Measurements from ENCODE around the gene PDZRN4. TPM values are rescaled to one million over a fixed set of nuclear protein-coding genes. Genes with fewer than 3 reads are reported as not detected.
"Not testable (repeated sequence)": the region's sequence is repeated elsewhere in the genome, so short reads cannot be mapped to it uniquely, and the experiment has no call there.

The PDZRN4 gene
- total RNA-seq, 1 donor from 2014 or later, result not detected

DNA sequence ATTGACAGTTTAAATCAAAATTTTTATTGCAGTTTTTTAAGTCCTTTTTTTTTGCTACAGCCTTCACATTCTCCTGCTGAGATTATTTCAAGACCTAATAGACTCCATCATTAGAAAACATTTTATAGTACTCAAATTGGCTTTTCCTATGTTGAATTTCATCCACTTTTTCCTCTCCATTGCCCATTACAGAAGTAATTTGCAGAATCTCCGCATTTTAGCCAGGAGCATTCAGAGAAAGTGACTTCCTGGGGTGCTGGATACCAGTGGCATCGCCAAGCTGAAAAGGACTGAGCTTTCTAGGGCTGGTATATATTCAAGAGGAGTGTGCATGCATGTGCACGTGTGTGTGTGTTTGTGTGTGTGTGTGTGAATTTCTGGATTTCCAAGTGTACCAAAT is 340.8 kb downstream of the PDZRN4 start:
- intact Hi-C loops (cut with DNase I), result no loop called here
- no peak for DNase-seq (ENCODE audit: low spot score)

DNA sequence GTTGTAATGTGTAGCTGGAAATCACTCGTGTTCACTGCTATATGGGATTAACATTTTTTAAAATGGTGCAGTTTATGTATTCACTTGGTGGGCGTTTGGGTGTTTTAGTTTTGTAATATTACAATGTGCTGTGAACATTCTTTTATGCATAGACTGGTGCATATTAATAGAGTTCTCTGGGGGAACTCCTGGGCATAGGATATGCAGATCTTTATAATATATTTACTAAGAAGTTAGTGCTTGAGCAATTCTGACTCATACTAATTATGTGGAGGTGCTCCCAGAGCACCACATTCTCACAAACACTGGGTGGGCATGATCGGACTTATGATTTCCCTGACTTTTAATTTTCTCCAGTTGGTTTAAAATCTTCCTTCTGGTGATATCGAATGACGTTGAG is 342.3 kb downstream of the PDZRN4 start:
- intact Hi-C loops (cut with DNase I), result no loop called here
- no peak for DNase-seq (ENCODE audit: low spot score)

DNA sequence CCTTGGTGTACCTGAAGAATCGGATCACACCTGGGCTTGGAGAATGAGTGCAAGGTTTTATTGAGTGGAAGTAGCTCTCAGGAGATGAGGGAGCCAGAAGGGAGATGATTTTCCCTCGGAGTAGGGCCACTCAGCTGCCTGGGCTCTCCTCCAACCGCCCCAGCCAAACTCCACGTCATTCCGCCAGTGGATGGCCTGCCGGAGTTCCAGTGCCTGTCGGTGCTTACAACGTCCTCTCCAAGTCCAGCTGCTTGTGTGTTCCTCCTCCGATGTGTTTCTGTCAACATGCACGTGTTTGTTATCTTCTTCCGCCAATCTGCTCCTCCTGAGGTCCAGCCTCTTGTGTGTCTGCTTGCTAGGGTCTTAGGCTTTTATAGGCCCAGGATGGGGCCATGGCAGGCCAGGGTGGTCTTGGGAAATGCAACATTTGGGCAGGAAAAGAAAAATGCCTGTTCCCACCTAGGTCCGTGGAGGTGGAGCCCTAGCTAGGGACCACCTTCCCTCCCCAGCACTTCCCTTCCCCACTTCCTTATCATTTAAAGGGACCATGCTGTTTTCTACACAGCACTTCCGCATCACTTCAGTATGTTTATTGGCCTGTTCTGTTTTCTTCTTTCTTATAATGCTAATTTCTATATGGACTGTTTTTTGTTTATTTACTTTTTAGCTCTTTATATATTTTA is 343.2 kb downstream of the PDZRN4 start:
- intact Hi-C loops (cut with DNase I), result no loop called here
- no peak for DNase-seq (ENCODE audit: low spot score)

DNA sequence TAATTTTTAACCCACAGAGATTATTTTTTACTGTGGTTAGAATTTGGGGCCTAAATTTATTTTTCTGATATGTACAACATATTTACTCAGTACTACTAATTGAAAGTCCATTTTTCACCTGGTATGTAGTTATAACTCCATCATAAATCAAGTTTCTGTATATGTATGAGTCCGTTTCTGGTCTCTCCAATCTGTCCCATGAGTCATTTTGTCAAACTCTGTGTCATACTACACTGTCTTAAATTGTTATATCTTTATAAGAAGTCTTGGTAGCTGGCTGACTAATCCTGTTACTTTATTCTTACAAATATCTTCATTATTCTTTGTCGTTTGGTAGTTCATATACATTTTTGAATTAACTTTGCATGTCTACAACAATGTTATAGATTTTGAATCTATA is 344.0 kb downstream of the PDZRN4 start:
- intact Hi-C loops (cut with DNase I), result no loop called here
- DNase-seq (ENCODE audit: low spot score), result no peak

DNA sequence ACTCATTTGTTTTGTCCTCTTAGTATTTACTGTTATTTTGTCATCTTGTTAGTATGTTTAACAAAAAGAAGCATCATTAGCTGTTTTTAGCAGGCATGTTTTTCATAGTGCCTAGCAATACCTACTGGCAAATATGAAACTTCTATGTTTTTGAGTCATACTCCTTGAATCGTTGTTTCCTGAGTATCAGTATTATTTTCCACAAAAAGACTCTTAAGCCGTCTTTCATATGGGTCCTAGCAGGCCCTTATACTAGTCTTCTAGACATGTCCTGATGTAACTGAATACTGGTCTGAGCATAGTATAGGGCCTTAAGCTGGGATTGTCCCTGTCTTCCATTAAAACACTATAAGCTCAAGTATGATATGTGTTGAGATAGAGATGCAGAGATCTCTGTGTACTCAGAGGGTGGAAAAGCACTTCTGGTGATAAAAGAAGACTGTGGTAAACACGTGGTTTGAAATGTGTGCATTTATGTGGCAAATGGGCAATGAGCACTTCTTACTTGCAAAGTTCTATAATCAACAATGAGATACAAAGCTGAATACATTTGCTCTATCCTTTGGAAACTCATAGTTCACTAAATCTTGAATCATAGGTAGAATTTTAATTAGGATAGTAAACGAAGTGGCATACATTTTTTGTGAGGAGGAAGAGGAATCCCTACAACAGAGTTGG is 348.8 kb downstream of the PDZRN4 start:
- no peak for DNase-seq (ENCODE audit: low spot score)
- intact Hi-C loops (cut with DNase I), result no loop called here

DNA sequence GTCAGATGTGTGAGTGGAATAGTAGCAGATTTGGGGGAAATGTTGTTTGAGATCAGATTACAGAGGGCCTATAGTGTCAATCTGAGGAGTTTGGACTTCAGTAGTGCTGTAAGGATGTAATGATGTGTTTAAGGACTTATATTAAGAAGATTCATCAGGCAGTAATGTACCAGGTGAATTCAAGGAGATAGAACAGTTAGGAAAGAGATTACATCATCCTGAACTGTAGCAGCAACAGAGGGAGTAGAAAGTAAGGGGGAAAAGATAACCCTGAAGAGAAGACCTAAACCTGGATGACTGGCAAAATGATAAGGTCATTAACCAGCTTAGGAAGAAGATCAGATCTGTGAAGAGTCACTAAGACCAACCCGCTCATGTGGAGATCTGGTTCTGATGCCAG is 349.4 kb downstream of the PDZRN4 start:
- no peak for DNase-seq (ENCODE audit: low spot score)
- intact Hi-C loops (cut with DNase I), result no loop called here

DNA sequence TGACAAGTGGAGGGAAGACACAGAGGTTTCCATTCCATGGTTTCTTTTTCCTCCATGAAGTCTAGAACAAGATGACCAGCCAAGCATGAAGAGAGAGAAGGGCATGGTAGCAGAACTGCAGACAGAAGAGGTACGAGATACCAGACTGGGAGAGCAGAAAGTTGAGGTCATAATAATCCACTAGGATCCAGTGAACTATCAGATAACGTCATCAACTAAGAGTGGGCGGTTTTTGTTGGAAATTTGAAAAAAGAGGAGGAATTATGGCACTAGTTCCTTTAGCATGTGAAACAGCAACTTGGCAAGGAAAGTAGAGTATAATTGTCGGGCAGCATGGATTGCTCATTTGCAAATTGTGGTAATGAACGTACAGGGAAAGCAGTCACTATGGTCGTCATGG is 357.6 kb downstream of the PDZRN4 start:
- intact Hi-C loops (cut with DNase I), result no loop called here
- DNase-seq (ENCODE audit: low spot score), result no peak

DNA sequence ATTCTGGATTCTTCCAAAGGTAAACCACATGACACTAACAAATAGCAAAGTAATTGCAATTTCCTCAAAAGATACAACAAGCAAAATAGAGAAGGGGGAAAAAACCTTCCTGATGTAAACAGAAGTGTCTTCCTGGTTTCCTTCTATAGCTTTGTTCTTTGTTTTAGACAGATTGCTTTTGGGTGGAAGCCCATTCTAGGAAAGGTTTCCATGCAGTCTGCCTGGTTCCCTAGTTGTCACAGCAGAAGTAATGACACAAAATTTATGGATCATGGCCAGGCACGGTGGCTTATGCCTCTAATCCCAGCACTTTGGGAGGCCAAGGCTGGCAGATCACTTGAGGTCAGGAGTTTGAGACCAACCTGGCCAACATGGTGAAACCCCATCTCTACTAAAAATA is 359.0 kb downstream of the PDZRN4 start:
- intact Hi-C loops (cut with DNase I); DNase-seq (ENCODE audit: low spot score): not testable (repeated sequence)

DNA sequence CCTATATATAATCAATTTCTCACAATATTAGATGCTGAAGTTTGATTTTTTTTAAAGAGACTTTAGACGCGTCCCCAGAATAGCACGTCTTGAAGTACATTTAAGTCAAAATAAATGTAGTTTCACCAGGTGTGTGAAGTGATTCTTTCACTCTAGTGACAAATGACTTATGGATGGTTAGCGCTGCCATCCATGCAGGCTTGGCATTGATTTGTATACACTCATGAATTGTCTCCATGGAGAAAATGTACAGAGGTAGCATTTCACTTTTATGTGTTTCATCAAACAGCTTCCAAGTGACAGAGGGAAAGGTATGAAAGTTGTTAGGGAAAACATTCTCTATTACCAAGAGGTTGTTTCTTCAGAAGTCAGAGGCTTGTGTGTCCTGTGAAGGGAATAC is 360.8 kb downstream of the PDZRN4 start:
- no peak for DNase-seq (ENCODE audit: low spot score)
- intact Hi-C loops (cut with DNase I), result no loop called here

DNA sequence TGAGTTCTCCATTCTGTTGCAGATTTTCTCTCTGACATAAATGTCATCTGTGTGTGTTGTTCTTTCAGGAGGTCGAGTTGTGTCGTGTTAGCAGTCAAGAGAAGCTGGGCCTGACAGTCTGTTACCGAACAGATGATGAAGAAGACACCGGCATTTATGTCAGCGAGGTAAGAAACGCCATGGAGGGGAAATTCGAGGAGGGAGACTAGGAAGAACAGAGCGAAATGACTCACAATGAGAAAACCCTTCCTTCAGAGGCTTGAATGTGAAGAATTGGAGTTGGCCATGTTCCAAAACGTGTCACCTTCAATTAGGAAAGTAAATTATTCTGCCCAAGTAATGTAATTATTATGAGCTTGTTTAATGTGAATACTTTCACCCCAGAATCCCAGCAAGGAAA is 364.5 kb downstream of the PDZRN4 start:
- no peak for DNase-seq (ENCODE audit: low spot score)
- intact Hi-C loops (cut with DNase I), result no loop called here

DNA sequence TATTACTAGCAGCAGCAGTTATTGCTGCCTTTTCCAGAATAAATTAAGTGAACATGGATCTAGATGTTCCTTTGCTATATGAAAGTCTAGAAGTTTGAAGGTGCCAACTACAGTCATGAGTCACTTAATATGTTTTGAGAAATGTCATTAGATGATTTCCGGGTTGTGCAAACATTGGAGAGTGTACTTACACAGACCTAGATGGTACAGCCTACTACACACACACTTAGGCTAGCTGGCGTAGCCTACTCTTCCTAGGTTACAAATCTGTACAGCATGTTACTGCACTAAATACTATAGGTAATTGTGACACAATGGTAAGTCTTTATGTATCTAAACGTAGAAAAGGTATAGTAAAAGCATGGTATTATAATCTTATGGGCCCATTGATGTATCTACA is 368.1 kb downstream of the PDZRN4 start:
- intact Hi-C loops (cut with DNase I), result no loop called here
- DNase-seq (ENCODE audit: low spot score), result no peak

DNA sequence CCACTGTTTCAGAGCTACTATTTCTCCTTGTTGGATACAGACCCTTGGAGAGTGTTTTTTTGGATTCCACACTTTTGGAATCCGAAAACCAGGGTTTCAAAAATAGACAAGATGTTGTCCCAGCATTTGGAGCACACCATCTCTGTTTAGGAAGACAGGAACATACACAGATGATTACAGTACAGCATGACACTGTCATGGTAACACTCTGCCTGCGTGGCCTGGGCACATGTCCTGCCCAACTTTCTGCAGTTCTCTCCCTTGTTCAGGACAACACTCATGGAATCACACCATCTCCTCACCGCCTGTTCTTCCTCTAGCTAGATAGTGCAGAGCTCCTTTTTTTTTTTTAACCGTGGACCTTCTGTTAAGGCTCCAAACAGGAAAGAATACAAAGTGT is 369.2 kb downstream of the PDZRN4 start:
- intact Hi-C loops (cut with DNase I), result no loop called here
- DNase-seq (ENCODE audit: low spot score), result no peak

DNA sequence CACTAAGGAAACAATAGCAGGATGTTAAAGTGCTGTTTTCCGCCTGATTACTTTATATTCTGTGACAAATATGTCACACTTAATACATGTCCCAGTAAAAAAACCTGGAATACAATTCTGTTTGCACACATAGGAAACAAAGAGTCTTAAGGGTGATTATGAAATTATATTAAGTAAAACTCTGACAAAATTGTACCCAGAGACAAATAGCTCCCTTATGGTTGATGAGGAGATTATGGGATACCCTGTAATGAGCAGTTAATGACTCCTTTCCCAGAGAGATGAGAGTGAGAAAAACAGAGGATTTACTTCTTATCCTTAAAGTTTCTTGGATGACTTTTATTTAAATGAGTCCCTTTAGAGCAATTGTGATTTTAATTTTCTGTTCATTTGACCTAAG is 370.6 kb downstream of the PDZRN4 start:
- no peak for DNase-seq (ENCODE audit: low spot score)
- intact Hi-C loops (cut with DNase I), result no loop called here

DNA sequence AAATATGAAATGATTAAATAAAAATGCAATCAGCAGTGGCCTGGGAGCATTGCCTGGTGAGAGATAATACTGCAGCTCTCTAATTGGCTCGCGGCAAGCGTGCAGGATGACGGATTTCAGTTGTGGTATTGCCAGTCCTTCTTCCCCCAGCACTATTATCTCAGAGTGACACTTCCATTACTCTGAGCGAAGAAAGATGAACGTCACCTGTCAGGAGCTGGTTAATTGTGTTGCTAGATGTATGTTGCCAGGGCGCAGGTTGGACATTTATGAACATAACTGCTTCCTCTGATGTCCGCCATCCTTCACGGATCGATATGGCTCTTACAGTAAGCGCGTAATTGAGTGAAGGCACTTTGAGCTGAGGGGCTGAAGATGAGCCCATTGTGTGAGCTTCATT is 374.9 kb downstream of the PDZRN4 start:
- DNase-seq (ENCODE audit: low spot score), result no peak
- intact Hi-C loops (cut with DNase I), result no loop called here

DNA sequence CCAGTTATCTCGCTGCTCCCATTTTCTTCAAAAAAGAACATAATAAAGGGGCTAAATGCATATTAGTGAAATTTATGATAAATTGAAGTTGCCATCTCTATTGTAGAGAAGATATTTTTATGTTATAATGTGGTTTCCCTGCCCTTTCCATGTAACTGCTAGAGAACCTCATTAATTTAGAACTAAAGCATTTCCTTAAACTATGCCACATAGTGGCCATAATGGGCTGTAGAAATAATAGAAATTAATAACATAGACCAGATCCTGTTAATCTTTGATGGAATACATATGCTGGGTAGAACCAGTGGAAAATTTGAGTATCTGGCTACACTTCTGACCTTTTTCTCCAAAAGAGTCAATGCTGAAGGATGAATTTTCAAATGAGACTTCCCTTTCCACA is 376.7 kb downstream of the PDZRN4 start:
- intact Hi-C loops (cut with DNase I), result no loop called here
- no peak for DNase-seq (ENCODE audit: low spot score)

DNA sequence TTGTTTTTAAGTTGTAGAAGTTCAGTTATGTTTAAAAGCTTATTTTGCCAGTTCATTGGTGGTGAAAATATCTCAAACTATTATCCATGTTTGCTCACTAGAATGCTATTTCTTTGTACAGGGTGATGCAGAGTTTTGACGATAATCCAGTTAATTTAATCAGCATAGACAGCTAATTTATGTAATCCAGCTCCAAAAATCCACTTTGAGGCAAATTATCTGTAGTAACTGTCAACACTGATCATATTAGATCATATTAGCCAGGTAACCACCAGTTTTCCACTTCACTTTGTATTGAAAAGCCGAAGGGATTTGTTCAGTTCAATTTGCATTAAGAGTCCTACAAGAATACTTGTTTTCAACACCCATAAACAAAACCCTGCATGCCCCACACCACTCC is 378.6 kb downstream of the PDZRN4 start:
- no peak for DNase-seq (ENCODE audit: low spot score)
- intact Hi-C loops (cut with DNase I), result no loop called here

DNA sequence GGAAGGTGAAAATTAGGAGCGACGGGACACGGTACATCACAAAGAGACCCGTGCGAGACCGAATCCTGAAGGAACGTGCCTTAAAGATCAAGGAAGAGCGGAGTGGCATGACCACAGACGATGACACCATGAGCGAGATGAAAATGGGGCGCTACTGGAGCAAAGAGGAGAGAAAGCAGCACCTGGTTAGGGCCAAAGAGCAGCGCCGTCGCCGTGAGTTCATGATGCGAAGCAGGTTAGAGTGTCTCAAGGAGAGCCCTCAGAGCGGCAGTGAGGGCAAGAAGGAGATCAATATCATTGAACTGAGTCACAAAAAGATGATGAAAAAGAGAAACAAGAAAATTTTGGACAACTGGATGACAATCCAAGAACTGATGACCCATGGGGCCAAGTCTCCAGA is 385.3 kb downstream of the PDZRN4 start:
- intact Hi-C loops (cut with DNase I), result no loop called here
- DNase-seq (ENCODE audit: low spot score), result no peak

DNA sequence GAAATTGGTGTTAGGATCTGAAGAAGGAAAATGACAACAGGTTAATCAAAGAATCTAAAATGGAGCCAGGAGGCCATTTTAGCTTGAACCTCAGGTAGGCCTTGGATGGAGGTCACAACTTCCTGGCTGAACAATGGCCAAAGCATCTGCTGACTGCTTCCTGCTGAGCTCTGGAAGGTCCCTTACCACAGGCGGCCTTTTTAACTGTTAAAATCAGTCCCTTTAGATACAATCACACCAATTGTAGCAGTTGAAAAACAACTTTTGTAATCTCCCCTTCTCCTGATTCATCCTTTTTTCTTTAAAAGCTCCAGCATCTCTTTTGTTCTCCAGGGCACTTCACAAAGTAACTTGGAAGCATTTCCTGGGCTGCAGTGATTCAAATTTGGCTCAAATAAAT is 388.8 kb downstream of the PDZRN4 start:
- no peak for DNase-seq (ENCODE audit: low spot score)
- intact Hi-C loops (cut with DNase I), result no loop called here

DNA sequence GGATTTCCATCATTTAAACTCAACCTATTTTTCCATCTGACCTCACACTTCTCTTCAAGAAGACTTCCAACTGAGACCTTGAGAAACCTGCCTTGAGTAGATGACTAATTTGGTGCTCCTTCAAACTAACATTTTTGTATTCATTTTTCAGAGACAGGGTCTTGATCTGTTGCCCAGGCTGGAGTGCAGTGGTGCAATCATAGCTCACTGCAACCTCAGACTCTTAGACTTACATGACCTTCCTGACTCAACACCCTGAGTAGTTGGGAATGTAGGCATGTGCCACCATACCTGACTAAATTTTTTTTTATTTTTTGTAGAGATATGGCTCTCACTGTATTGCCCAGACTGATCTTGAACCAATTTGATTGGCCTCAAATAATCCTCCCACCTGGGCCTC is 389.9 kb downstream of the PDZRN4 start:
- no peak for DNase-seq (ENCODE audit: low spot score)
- intact Hi-C loops (cut with DNase I), result no loop called here

DNA sequence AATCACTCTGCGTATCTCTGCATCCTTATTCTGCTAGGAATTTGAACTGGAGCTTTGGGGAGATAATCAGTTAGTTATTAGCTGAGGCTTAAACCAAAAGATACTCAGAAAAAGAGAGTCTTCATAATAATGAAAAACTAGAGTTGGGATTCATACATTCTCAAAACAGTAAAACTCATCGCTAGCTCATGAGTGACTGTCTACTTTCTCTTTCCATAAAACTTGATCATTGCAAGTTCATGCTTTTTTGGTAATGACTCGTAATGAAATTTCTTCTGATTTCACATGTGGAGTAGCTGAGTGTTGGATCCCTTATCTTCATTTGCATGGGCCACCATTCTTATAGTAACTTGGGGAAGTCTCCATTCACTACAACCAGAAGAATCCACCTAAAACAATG is 397.7 kb downstream of the PDZRN4 start:
- DNase-seq (ENCODE audit: low spot score), result no peak
- intact Hi-C loops (cut with DNase I), result no loop called here

DNA sequence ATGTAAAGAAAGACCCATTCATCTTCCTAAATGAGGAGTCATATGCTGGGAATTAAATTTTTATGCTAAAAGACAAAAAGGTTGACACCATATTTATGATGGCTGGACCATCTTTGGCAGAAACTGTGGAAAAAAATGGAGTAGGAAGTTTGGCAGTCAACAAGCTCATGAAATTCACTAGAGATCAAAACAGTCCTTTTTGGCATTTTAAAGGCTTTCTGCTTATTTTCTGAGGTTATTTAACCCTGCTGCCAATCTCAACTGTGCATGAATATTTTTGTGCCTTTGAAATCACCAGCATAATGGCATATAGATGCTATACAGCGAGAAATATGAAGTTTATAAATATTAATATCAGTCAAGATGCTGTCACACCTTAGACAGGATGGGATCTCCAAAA is 399.5 kb downstream of the PDZRN4 start:
- intact Hi-C loops (cut with DNase I), result no loop called here

DNA sequence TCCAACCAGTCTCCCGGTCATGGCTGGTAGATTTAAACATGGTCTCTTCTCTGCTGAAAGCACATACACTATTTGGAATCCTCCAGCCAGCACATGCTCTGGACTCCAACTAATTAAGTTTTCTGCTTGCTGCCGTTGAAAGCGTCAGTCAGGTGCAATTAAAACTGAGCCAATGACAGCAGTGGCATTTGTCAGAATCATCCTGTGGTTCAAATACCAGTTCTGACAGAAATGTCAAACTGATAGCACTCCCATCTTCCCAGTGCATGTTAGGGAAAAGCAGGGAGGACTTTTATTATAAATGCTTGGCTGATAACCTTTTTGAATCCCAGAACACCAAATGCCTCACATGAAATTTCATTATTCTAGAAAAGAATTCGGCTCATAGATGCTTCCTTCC is 401.8 kb downstream of the PDZRN4 start:
- intact Hi-C loops (cut with DNase I), result no loop called here
- DNase-seq (ENCODE audit: low spot score), result no peak

More for the DNA sequence above, 399.5 kb downstream of the PDZRN4 start:
- DNase-seq (ENCODE audit: low spot score), result no peak

Measured in cardiac septum (tissue), 1 donor.